K562 (cell line): ENCODE measurements around the gene LRRC74B. TPM values are rescaled to one million over a fixed set of nuclear protein-coding genes. Genes with fewer than 3 reads are reported as not detected.
"Not testable (repeated sequence)": the region's sequence is repeated elsewhere in the genome, so short reads cannot be mapped to it uniquely, and the experiment has no call there.

Source experiments
- ATAC-seq: fragments of 200-7000 bp; cut with Tn5 transposase; 3 replicates; pipeline ENCODE4 v1.9.1; 2020; ENCODE audit warnings: moderate library complexity
- BruUV-seq: library from RNA; stranded (reverse); fragments of 400-500 nt; replicated peaks from 2 replicates; lab custom pipeline; 2021; lab: Mats Ljungman, UMichigan
- CTCF ChIA-PET: fragments of 300-600 bp; formaldehyde crosslinking; extraction: SDS; loops from one replicate; lab custom pipeline; 2021; ENCODE audit warnings: low intra/inter-chr PET ratio; lab: Yijun Ruan, JAX
- POLR2A ChIA-PET: fragments of 300-600, 350-650 bp; sonication (Branson Sonifier 250); formaldehyde crosslinking; extraction: SDS; loops from one replicate; lab custom pipeline; 2021; ENCODE audit warnings: antibody characterized with exemption, inconsistent platforms; lab: Yijun Ruan, JAX
- DNase-seq, 4 experiments: peaks; one replicate each; pipeline versions ENCODE4 v3.0.0 to v3.0.0-alpha.2; 2011 to 2018; ENCODE audit warnings: low spot score in 3 of 4, mixed read lengths in 3 of 4; ENCODE audit errors: extremely low read depth in 1 of 4
- FAIRE-seq: peaks from 2 replicates; lab custom pipeline; 2011; peaks lifted over from hg19 to GRCh38; lab: Jason Lieb, UNC
- H2AFZ ChIP-seq: 2 replicates; pipeline ENCODE4 v1.6.0; 2011; ENCODE audit warnings: low read depth, low read length, control low read depth, inconsistent platforms
- H3K27ac ChIP-seq: fragments of 200-600 bp; 3 replicates; pipeline ENCODE4 v1.8.0; 2011; ENCODE audit warnings: low read depth, mild to moderate bottlenecking, control low read depth, inconsistent platforms, low read length, moderate library complexity, mixed read lengths; ENCODE audit errors: extremely low read depth
- H3K27me3 ChIP-seq, 2 experiments: fragments of 300-600 bp in 1 of 2; 2 replicates in 1 of 2; 3 replicates in 1 of 2; pipeline versions ENCODE4 v1.6.0 to v1.8.0; 2011; ENCODE audit warnings: inconsistent platforms in 2 of 2, low read length in 2 of 2, mild to moderate bottlenecking in 1 of 2, mixed read lengths in 1 of 2, moderate library complexity in 1 of 2; ENCODE audit not compliant: control insufficient read depth in 2 of 2, insufficient read depth in 2 of 2
- H3K36me3 ChIP-seq: fragments of 300-600 bp; 3 replicates; pipeline ENCODE4 v1.8.0; 2011; ENCODE audit warnings: mild to moderate bottlenecking, low read length, inconsistent platforms; ENCODE audit not compliant: control insufficient read depth, insufficient read depth
- H3K4me1 ChIP-seq, 2 experiments: fragments of 200-600 bp in 1 of 2; replicated peaks in 1 of 2; 2 replicates in 1 of 2; 3 replicates in 1 of 2; pipeline versions ENCODE4 v1.5.1 to v1.8.0; 2011; ENCODE audit warnings: inconsistent platforms in 2 of 2, low read length in 2 of 2, mild to moderate bottlenecking in 1 of 2, mixed read lengths in 1 of 2, moderate library complexity in 1 of 2; ENCODE audit not compliant: control insufficient read depth in 2 of 2, insufficient read depth in 2 of 2
- H3K4me2 ChIP-seq: 2 replicates; pipeline ENCODE4 v1.6.1; 2011; ENCODE audit warnings: low read length, control low read depth, inconsistent platforms, mixed read lengths; ENCODE audit not compliant: insufficient read depth
- H3K4me3 ChIP-seq: fragments of 200-600 bp; sonication (generic), shearing (Covaris generic); 2 replicates; pipeline ENCODE4 v1.5.1; 2016; ENCODE audit warnings: control low read depth, inconsistent platforms
- H3K79me2 ChIP-seq: fragments of 200-600 bp; 3 replicates; pipeline ENCODE4 v1.8.0; 2011; ENCODE audit warnings: low read length, inconsistent platforms; ENCODE audit not compliant: control insufficient read depth, insufficient read depth
- H3K9ac ChIP-seq, 2 experiments: 2 replicates each; pipeline versions ENCODE4 v1.6.0 to v1.6.1; 2011; ENCODE audit warnings: low read depth in 2 of 2, low read length in 2 of 2, control low read depth in 1 of 2, inconsistent platforms in 1 of 2, mild to moderate bottlenecking in 1 of 2, mixed read lengths in 1 of 2; ENCODE audit not compliant: insufficient read depth in 1 of 2
- H3K9me1 ChIP-seq: one replicate; pipeline ENCODE4 v1.6.0; 2011; ENCODE audit warnings: inconsistent platforms, mild to moderate bottlenecking, low read length, moderate library complexity; ENCODE audit not compliant: control insufficient read depth, insufficient read depth
- H3K9me3 ChIP-seq: replicated peaks from 2 replicates; pipeline ENCODE4 v1.5.1; 2011; ENCODE audit warnings: low read depth, low read length, inconsistent platforms; ENCODE audit not compliant: control insufficient read depth, insufficient read depth
- H4K20me1 ChIP-seq: replicated peaks from 2 replicates; pipeline ENCODE4 v1.6.1; 2011; ENCODE audit warnings: low read length, inconsistent platforms, mixed read lengths; ENCODE audit not compliant: control insufficient read depth, insufficient read depth
- BCOR ChIP-seq: fragments of 450-650 bp; IDR thresholded peaks from 2 replicates; pipeline ENCODE4 v1.6.1; 2016
- LCOR ChIP-seq: sonication (generic); formaldehyde crosslinking; IDR thresholded peaks from 2 replicates; pipeline ENCODE4 v1.8.0; 2022; ENCODE audit warnings: mild to moderate bottlenecking, missing genetic modification reagents
- PURB ChIP-seq: sonication (generic); formaldehyde crosslinking; IDR thresholded peaks from 2 replicates; pipeline ENCODE4 v1.9.0; 2021; ENCODE audit warnings: low read depth, mild to moderate bottlenecking, missing genetic modification reagents
- SRSF3 ChIP-seq: fragments of 200-400 bp; formaldehyde crosslinking; IDR thresholded peaks from 2 replicates; pipeline ENCODE4 v1.6.1; 2016; ENCODE audit warnings: mild to moderate bottlenecking, low read length, moderate library complexity; ENCODE audit not compliant: insufficient read depth
- TBL1XR1 ChIP-seq, 2 experiments: IDR thresholded peaks; 2 replicates each; pipeline ENCODE4 v1.6.1; 2012; ENCODE audit warnings: improper control_type of control experiment in 2 of 2, low read length in 2 of 2, mild to moderate bottlenecking in 1 of 2
- WGBS: fragments of 100-300 bp; shearing (Covaris generic); methylation state at CpG from one replicate; pipeline ENCODE4 v1.1.6; 2016; ENCODE audit warnings: low coverage, mixed read lengths; ENCODE audit not compliant: insufficient coverage; ENCODE audit errors: missing lambda C conversion rate; 5-methylcytosine and 5-hydroxymethylcytosine counted together
- in situ Hi-C: fragments of 300-500 bp; cut with MboI; formaldehyde crosslinking; loops from 4 replicates; pipeline ENCODE4 v1.15.0; 2018; ENCODE audit warnings: inconsistent platforms, mixed read lengths
- intact Hi-C: fragments of 100-400 bp; cut with micrococcal nuclease; formaldehyde crosslinking; loops from 2 replicates; pipeline ENCODE4 v1.14.2; 2022
- polyA plus RNA-seq, 8 experiments: library from polyadenylated mRNA; depleted of rRNA in 4 of 8; stranded (reverse) in 5 of 8; unstranded in 3 of 8; fragments of >200 nt; fragmentation: Nextera tagmentation in 2 of 8; fragmentation: Illumina TruSeq in 1 of 8; extraction: Ambion mirVana in 2 of 8; extraction: Trizol in 1 of 8; gene quantifications; 2 replicates each; pipeline versions ENCODE4 v1.2.1 to v1.2.3, GENCODE V29; 2011 to 2014; ENCODE audit warnings: inconsistent platforms in 1 of 8, missing spikeins in 1 of 8
- total RNA-seq, 7 experiments: library from RNA; depleted of rRNA in 6 of 7; stranded (reverse); fragments of >200 nt in 6 of 7; fragmentation: Illumina TruSeq in 2 of 7; extraction: Trizol in 2 of 7; gene quantifications; 2 replicates each; pipeline versions ENCODE4 v1.2.1 to v1.2.3, GENCODE V29; 2011 to 2021; ENCODE audit warnings: low replicate concordance in 1 of 7
- TF ChIP-seq, protein P1 (sequence below): sonication (generic); formaldehyde crosslinking; IDR thresholded peaks from 2 replicates; pipeline ENCODE4 v1.8.1; 2023; ENCODE audit warnings: mild to moderate bottlenecking, missing genetic modification reagents

Gene LRRC74B
- total and polyA plus RNA-seq, 9 of the 15 experiments (the other 6 are each of a cell fraction or from before 2014, with no cell fraction given) = not detected

GRCh38 chr22:21087926-21088325 is 42.2 kb downstream of the LRRC74B start:
- not testable (repeated sequence) for FAIRE-seq, H3K79me2 ChIP-seq, H3K9me3 ChIP-seq, DNase-seq, H3K9ac ChIP-seq
- H3K27me3 ChIP-seq = peaks cover 4 to 15% of the 10 kb centered on the region in 2 experiments; a peak in 3 of 5 replicates
- peak; percentile 50; the same call in 1 of the 2 replicates for TF ChIP-seq BCOR
- TF ChIP-seq LCOR = 0 out of 2 replicates have a peak, but pooled peaks have one; percentile 31
- 0 out of 4 replicates have a peak, but pooled peaks of 1 of the 2 experiments have one; percentile 3 for TF ChIP-seq TBL1XR1 (IDR thresholded peaks at IDR 0.05; ENCODE audit: low read length in 2 of 2)
- TF ChIP-seq PURB (CRISPR knock-in tag) = peak; percentile 70; the same call in 1 of the 2 replicates
- TF ChIP-seq, protein P1, sequence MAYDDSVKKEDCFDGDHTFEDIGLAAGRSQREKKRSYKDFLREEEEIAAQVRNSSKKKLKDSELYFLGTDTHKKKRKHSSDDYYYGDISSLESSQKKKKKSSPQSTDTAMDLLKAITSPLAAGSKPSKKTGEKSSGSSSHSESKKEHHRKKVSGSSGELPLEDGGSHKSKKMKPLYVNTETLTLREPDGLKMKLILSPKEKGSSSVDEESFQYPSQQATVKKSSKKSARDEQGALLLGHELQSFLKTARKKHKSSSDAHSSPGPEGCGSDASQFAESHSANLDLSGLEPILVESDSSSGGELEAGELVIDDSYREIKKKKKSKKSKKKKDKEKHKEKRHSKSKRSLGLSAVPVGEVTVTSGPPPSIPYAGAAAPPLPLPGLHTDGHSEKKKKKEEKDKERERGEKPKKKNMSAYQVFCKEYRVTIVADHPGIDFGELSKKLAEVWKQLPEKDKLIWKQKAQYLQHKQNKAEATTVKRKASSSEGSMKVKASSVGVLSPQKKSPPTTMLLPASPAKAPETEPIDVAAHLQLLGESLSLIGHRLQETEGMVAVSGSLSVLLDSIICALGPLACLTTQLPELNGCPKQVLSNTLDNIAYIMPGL (CRISPR knock-in tag) = 0 out of 2 replicates have a peak, but pooled peaks have one; percentile 36
- 0 out of 2 replicates have a peak, but pooled peaks have one; percentile 59 for TF ChIP-seq SRSF3
- TF ChIP-seq, all 486 proteins: peak for 6; not testable (repeated sequence) for 480
- H3K36me3 ChIP-seq, BruUV-seq, intact Hi-C loops, H3K4me1 ChIP-seq, CTCF ChIA-PET, H4K20me1 ChIP-seq, H3K4me3 ChIP-seq, H3K4me2 ChIP-seq, in situ Hi-C loops, H2AFZ ChIP-seq, H3K27ac ChIP-seq, ATAC-seq, H3K9me1 ChIP-seq: not testable (repeated sequence)
- WGBS = 27% methylated on average over 11 of the region's 11 CpGs
- POLR2A ChIA-PET = interaction anchor here (0.9 kb wide), 1 partner anchor 22 kb away, joined by 3 read pairs; no protein-coding TSS in a partner anchor
